HG02973 (cell line): ENCODE data around the gene CDC42EP1.
"Not testable (repeated sequence)": the region's sequence is repeated elsewhere in the genome, so short reads cannot be mapped to it uniquely, and the experiment has no call there.

ENCODE experiments used
- ATAC-seq: cut with Tn5 transposase; IDR thresholded peaks from one replicate; pipeline ENCODE4 v1.9.1; 2021; ENCODE audit warnings: moderate library complexity; ENCODE audit not compliant: unreplicated experiment

The CDC42EP1 gene

DNA sequence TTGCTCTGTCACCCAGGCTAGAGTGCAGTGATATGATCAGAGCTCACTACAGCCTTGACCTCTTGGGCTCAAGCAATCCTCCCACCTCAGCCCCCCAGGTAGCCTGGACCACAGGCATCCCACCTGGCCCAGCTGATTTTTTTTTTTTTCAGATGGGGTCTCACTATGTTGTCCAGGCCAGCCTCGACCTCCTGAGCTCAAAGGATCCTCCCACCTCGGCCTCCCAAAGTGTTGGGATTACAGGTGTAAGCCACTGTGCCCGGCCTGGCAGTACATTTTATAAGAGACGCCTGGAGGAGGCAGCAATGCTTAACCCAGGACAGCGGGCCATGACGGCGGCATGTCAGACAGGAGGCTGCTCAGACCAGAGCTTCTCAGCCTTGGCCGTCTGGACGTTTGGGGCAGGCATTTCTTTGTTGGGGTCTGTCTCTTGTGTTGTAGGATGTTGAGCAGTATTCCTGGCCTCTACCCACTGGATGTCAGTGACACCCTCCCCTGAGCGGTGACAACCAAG is 15.3 kb downstream of the CDC42EP1 start:
- no peak for ATAC-seq

DNA sequence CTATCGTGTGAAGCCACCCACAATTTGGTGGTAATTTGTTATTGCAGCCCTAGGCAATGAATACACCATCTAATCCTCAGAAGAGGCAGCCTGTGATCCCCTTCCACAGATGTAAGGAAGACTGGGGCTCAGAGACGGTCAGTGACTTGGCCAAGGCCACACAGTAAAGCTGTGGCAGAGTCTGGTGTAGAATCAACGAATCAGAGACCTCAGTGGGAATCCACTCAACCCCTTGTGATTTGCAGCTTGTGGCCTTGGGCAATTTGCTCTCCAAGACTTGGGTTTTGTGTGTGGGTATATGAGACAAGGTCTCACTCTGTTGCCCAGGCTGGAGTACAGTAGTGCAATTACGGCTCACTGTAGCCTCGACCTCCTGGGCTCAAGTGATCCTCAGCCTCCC is 17.7 kb downstream of the CDC42EP1 start:
- ATAC-seq = no peak

DNA sequence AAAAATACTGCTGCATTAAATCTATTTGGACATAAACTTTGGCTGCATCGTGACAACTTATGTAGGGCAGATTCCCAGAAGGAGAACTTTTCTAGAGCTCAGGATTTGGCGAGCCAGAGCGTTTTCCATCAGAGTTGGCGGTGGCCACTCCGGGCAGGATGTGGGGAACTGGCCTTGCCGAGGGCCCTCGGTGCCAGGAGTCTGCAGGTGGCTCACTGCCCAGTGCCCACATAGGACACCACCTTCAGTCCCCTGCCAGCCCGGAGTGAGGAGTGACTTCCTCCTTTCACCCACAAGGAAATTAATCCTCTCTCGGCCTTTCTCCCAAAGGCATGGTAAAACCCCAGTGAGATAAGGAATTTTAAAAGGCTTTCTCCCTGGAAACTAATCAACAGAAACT is 21.2 kb downstream of the CDC42EP1 start:
- ATAC-seq = no peak

DNA sequence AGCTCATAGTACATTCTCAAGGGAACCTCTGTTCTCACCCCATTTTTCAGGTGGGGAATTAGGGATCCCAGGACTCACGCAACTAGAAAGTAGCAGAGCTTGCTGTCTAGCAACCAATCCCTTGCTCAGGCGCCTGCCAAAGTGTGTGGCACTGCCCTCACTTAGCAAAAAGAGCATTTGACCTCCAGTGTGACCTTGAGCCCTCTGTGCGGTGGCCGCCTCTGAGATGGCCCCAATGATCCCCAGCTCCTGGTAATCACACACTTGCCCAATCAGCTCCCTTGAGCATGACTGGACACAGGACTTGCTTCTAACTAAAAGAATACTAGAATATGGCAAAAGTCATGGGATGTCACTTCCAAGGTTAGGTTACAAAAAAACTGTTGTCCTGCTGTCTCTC is 22.2 kb downstream of the CDC42EP1 start:
- no peak for ATAC-seq

GRCh38 chr22:37588546-37589215 is 28.4 kb downstream of the CDC42EP1 start:
- ATAC-seq = no peak

- ATAC-seq = no peak
Observed at GRCh38 chr22:37589636-37590035, 29.4 kb downstream of the CDC42EP1 start.

GRCh38 chr22:37591081-37591480 is 30.8 kb downstream of the CDC42EP1 start:
- ATAC-seq = not testable (repeated sequence)

DNA sequence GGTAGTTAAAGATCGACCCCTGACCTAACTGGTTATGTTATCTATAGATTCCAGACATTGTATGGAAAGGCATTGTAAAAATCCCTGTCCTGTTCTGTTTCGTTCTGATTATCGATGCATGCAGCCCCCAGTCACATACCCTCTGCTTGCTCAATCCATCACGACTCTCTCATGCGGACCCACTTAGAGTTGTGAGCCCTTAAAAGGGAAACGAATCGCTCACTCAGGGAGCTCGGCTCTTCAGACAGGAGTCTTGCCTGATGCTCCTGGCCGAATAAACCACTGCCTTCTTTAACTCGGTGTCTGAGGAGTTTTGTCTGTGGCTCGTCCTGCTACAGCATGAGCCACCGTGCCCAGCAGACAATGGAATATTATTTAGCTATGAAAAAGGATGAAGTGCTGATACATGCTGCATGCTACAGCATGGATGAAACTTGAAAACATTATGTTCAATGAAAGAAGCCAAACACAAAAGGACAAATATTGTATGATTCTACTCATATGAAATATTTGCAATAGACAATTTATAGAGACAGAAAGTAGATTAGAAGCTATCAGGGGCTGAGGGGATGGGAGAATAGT is 31.6 kb downstream of the CDC42EP1 start:
- no peak for ATAC-seq

DNA sequence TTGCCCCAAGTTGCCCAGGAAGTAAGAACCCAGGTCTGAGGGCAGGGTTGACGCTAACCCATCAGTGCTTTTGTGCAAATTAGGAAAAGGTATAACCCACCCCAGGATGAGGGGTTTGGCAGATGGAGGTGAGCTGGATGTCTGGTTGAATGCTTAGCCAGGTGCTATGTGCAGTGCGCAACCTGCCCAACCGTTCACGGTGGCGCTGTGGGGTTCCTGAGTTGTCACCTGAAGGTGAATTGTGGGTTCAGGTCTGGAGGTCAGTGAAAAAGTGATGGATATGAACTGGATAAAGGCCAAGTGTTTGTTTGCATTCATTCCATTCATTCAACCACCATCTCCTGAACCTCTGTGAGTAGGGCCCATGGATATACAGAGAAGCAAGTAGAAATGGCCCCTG is 34.0 kb downstream of the CDC42EP1 start:
- ATAC-seq = no peak

GRCh38 chr22:37599153-37599552 is 38.9 kb downstream of the CDC42EP1 start:
- no peak for ATAC-seq

DNA sequence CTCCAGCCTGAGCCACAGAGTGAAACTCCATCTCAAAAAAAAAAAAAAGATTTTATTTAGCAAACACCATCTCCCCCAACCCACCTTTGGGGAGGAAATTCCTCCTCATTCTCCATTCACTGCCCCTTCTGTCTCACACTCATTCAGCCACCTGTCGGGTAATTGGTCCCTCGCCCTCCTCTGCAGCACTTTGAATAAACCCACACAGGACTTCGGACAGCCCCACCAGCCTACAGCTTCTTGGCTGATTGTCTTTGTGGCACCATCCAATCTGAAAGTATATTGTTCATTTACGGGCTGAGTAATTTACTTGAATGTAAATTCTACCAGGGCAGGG is 40.9 kb downstream of the CDC42EP1 start:
- no peak for ATAC-seq

- no peak for ATAC-seq
Observed at GRCh38 chr22:37601540-37602442, 41.5 kb downstream of the CDC42EP1 start.

DNA sequence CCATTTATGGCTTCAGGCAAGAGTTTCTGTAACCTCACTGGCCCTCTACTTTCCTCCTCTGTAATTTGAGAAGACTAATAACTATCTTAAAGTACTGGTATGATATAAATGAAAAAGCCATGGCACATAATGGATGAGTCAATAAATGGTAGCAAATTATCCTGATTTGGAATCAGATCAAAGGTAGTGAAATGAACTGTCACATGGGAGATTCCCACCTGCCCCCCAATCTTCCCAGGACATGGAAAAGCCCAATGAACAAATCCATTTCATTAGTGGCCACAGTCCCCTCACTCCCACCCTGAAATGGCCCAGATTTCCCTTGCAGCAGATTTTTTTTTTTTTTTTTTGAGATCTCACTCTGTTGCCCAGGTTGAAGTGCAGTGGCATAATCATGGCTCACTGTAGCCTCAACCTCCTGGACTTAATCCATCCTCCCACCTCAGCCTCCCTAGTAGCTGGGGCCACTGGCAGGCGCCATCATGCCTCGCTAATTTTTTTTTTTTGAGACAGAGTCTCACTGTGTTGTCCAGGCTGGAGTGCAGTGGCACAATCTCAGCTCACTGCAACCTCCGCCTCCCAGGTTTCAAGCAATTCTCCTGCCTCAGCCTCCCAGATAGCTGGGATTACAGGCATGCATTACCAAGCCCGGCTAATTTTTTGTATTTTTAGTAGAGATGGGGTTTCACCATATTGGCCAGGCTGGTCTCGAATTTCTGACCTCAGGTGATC is 42.4 kb downstream of the CDC42EP1 start:
- ATAC-seq = not testable (repeated sequence)

DNA sequence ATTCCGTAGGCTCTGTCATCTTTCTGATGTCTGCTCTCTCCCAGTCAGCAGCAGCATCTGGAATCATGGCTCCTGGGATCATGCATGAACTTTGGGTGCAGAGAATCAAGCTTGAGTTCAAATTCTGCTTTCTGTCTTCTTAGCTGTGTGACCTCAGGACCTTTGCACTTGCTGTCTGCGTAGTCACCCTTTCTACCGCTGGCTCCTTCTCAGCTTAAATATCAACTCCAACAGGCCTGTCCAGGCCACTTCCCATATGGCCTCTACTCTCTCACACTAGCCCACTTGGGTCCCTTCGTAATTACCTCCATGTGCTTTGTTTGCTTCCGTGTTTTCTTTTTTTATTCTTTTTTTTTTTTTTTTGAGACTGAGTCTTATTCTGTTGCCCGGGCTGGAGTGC is 43.8 kb downstream of the CDC42EP1 start:
- no peak for ATAC-seq

DNA sequence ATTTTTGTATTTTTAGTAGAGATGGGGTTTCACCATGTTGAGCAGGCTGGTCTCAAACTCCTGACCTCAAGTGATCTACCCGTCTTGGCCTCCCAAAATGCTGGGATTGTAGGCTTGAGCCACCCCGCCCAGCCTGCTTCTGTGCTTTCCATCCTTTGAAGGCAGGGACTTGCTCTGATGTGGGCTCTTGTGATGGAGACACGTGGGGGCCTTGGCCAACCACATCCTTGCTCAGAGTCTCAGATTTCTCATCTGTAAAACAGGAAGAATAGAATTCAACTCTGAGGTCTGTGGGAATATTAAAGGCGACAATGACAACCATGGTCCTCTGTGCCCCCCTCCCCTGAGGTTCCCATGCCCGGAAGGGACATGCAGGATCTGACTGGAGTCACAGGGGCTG is 44.6 kb downstream of the CDC42EP1 start:
- no peak for ATAC-seq

DNA sequence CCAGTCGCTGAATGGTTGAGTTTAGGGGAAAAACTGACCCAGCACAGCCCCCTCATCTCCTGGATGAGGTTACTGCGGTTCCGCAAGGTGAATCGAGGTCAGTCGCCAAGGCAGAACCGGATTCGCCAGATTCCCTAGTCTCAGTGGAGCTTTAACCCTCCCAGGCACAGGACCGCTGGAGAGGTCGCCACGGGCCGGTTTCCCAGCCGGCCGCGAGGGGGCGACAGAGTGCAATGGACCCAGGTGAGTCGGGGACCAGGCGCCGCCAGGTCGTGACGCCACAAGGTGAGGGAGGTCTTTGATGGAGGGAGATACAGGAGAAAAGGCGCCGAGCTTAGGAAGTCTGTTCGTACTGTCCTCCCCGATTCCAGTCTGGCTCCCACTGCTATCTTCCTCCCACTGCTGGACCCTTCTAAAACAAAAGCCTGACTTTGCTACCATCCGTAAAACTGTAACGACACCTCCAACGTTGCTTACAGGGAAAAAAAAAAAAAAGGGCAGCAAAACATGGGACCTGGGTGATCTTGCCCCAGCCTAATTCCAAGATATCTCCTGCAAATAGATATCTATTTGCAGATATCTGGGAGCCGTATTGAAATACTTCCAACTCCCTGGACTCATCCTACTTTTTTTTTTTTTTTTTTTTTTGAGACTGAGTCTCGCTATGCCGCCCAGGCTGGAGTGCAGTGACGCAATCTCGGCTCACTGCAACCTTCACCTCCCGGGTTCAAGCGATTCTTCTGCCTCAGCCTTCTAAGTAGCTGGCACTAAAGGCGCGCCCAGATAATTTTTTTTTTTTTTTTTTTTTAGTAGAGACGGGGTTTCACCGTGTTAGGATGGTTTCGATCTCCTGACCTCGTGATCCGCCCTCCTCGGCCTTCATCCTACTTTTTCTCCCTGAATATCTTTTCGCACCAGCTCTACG is 47.0 kb downstream of the CDC42EP1 start:
- no peak for ATAC-seq

DNA sequence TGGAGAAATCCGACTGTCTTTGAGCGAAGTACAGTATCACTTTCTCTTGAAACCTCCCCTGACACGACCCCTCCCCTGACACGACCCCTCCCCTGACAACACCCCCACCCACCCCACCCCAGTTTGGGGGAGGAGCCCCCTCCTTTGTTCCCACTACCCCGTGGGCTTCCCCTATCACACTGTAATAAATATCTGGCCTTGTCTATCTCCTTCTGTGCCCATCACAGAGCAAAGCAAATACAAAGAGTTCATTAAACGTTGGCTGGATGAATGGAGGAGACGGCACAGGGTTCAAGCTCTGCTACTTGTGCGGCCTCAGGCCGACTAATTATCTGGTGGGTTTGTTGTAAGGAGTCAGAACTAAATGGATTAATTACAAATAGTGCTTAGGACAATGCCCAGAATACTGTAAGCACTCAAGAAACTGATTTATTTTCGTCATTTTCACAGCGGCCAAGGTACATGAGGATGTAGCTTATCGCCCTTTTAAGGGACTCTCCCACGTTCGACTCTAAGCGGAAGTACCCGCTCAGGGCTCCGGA is 47.7 kb downstream of the CDC42EP1 start:
- ATAC-seq = peak; percentile 5

DNA sequence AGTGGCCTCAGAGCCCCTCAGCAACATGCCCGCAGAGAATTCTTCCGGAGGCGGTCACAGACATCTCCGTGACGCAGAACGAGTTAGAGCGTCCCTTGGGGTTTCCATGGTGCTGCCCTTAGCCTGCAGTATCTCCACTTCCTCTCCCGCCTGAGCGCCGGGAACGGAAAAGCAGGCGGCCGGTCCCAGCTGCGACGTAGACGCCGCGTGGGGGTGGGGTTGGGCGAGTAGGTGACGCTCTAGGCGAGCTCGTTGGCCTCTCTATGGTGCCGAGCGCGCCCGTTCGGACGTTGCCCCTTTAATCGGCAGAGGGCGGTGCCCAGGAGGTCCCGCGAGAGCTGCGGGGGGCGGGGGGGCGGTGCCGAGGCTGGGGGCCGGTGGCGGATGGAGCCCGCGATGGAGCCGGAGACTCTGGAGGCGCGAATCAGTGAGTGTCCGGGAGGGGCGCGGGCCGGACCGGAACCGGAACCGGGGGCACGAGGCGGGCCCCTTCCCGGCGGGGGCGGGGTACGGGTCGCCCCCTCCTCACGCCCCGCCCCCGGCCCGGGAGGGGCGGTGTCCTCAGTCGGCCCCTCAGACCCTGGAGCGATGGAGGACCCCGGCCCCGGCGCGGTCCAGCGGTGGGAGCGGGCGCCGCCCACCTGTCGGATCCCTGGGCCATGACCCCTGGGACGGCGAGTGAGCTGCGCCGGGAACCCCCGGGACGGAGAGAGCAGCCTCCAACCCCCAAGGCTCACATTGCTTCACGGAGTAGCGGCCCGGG is 48.4 kb downstream of the CDC42EP1 start, which contains the start of gene GGA1:
GGA1 (plus strand) TSS at position 358 of the 763 bp plus-strand sequence; CDS start at position 385, 27 bp downstream.
- peak; percentile 65 for ATAC-seq
